ENCODE measurements around the gene EPB41L4B. TPM values are rescaled to one million over a fixed set of nuclear protein-coding genes. Genes with fewer than 3 reads are reported as not detected.

Gene EPB41L4B
- total and polyA plus RNA-seq, 2 donors from 2014 or later = 6.5 to 7.7 TPM

DNA sequence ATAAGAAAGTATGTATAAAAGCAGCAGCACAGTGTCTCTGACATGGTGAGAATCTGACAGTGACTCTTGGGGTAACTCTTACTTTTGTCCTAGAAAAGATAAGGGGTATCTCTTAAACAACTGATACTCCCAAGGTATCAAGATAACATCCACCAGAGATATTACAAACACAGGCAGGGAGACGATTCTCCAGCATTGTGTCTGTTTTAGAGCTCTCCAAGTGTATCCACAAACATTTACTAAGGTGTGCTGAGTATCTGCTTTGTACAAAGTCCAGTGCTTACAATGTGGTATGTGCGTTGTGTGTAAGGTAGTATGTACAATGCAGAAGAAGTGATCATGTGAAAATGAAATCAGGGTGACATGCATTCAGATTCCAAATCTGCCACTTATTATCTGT, 196.7 kb downstream of the EPB41L4B start:
- no peak for FAIRE-seq
- no peak overlapping the region for H3K4me3 ChIP-seq (ENCODE audit: low read length in 3 of 3)
- no peaks in the 10 kb centered on the region for H3K4me1 ChIP-seq (ENCODE audit: control insufficient read depth in 2 of 3, insufficient read depth in 2 of 3, low read depth in 1 of 3, low read length in 3 of 3)
- H3K9me3 ChIP-seq (ENCODE audit: control insufficient read depth in 2 of 3, insufficient read depth in 1 of 3, low read length in 3 of 3) = no peaks in the 10 kb centered on the region
- intact Hi-C loops (cut with DNase I) = no loop called here
- no peaks in the 10 kb centered on the region for H3K27me3 ChIP-seq (ENCODE audit: control insufficient read depth, insufficient read depth, low read length)
- no peak overlapping the region for H3K9ac ChIP-seq (ENCODE audit: low read length in 3 of 3)
- no peaks in the 10 kb centered on the region for H3K36me3 ChIP-seq (ENCODE audit: control insufficient read depth in 2 of 3, insufficient read depth in 3 of 3, low read length in 3 of 3)
- TF ChIP-seq, protein P1, sequence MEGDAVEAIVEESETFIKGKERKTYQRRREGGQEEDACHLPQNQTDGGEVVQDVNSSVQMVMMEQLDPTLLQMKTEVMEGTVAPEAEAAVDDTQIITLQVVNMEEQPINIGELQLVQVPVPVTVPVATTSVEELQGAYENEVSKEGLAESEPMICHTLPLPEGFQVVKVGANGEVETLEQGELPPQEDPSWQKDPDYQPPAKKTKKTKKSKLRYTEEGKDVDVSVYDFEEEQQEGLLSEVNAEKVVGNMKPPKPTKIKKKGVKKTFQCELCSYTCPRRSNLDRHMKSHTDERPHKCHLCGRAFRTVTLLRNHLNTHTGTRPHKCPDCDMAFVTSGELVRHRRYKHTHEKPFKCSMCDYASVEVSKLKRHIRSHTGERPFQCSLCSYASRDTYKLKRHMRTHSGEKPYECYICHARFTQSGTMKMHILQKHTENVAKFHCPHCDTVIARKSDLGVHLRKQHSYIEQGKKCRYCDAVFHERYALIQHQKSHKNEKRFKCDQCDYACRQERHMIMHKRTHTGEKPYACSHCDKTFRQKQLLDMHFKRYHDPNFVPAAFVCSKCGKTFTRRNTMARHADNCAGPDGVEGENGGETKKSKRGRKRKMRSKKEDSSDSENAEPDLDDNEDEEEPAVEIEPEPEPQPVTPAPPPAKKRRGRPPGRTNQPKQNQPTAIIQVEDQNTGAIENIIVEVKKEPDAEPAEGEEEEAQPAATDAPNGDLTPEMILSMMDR (IDR thresholded peaks at IDR 0.05; ENCODE audit: borderline replicate concordance, extremely low read depth, insufficient read depth) = no peak
- no peak overlapping the region for H3K27ac ChIP-seq (ENCODE audit: low read depth in 2 of 2, low read length in 2 of 2)
- no peak for DNase-seq

DNA sequence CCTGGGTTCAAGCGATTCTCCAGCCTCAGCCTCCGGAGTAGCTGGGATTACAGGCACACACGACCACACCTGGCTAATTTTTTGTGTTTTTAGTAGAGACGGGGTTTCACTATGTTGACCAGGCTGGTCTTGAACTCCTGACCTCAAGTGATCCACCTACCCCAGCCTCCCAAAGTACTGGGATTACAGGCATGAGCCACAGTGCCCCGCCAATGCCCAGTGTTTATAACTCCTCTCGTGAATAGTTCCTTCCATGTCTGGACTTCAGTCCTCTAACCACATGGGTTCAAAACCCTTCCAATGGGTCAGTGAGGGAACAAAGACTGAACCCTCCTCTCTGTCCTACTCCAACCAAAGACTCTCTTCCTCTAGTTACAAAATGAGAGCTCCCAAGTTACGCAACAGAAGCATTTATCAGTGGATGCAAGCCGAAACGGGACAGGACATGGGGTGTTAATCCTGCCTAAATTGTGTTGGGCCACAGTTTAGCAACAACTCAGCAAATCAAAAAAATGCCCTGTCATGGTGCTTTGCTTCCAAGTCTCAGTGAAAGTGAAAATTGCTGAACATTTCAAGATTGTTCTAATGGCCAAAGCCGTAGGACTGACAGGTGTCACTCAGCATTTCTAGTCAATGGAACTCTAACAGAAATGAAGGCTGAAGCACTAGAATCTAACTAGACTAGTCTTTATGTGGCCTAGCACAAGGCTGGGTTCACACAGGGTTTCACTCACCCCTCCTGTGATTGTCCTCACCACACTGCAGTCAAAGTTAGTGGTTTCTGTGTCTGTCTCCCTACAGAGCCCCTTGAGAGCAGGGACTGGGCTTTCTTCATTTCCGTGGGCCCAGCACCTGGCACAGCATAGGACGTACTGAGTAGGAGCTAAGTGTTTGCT, 197.9 kb downstream of the EPB41L4B start:
- no peaks in the 10 kb centered on the region for H3K36me3 ChIP-seq (ENCODE audit: control insufficient read depth in 2 of 3, insufficient read depth in 3 of 3, low read length in 3 of 3)
- no peak overlapping the region for H3K4me3 ChIP-seq (ENCODE audit: low read length in 3 of 3)
- no peak overlapping the region for H3K27ac ChIP-seq (ENCODE audit: low read depth in 2 of 2, low read length in 2 of 2)
- H3K9ac ChIP-seq (ENCODE audit: low read length in 3 of 3) = no peak overlapping the region
- TF ChIP-seq, protein P1 (IDR thresholded peaks at IDR 0.05; ENCODE audit: borderline replicate concordance, extremely low read depth, insufficient read depth) = no peak
- intact Hi-C loops (cut with DNase I) = no loop called here
- DNase-seq (no peak), FAIRE-seq (no peak)
- H3K4me1 ChIP-seq (ENCODE audit: control insufficient read depth in 2 of 3, insufficient read depth in 2 of 3, low read depth in 1 of 3, low read length in 3 of 3) = peaks cover 0 to 6% (median 0%) of the 10 kb centered on the region in 3 donors
- no peaks in the 10 kb centered on the region for H3K27me3 ChIP-seq (ENCODE audit: control insufficient read depth, insufficient read depth, low read length)
- no peaks in the 10 kb centered on the region for H3K9me3 ChIP-seq (ENCODE audit: control insufficient read depth in 2 of 3, insufficient read depth in 1 of 3, low read length in 3 of 3)

Other genes with a start within 250 kb of the EPB41L4B start
- gene TMEM245, start 201.1 kb downstream of the EPB41L4B start, total RNA-seq = 69.5 TPM
- gene TMEM245, start 201.1 kb downstream of the EPB41L4B start, polyA plus RNA-seq (ENCODE audit: insufficient read depth, low read depth, low replicate concordance) = 23.5 TPM
- not detected for gene FRRS1L, start 153.8 kb downstream of the EPB41L4B start, total RNA-seq
- gene FRRS1L, start 153.8 kb downstream of the EPB41L4B start, polyA plus RNA-seq (ENCODE audit: insufficient read depth, low read depth, low replicate concordance) = 0.06 TPM
- gene PTPN3, start 177.2 kb upstream of the EPB41L4B start, total RNA-seq = 40.6 TPM
- gene PTPN3, start 177.2 kb upstream of the EPB41L4B start, polyA plus RNA-seq (ENCODE audit: insufficient read depth, low read depth, low replicate concordance) = 33.7 TPM

Measured in kidney (tissue), 14 donors.